Endothelial cell of umbilical vein (primary cell): Measurements from ENCODE around the gene RGS12. TPM values are rescaled to one million over a fixed set of nuclear protein-coding genes. Genes with fewer than 3 reads are reported as not detected.
A peak's percentile ranks its signal among the peaks of the same experiment; 100 is the strongest.

Source experiments
- BruUV-seq: library from RNA; stranded (reverse); fragments of 400-500 nt; replicated peaks from 2 replicates; lab custom pipeline; 2021; lab: Mats Ljungman, UMichigan
- CTCF ChIA-PET: fragments of 300-600, 350-600 bp; sonication (Branson Sonifier 250); formaldehyde crosslinking; loops from one replicate; lab custom pipeline; 2021; ENCODE audit warnings: antibody characterized with exemption, inconsistent platforms; lab: Charles Lee
- POLR2A ChIA-PET: fragments of 300-600, 350-600 bp; sonication (Branson Sonifier 250); formaldehyde crosslinking; loops from one replicate; lab custom pipeline; 2021; ENCODE audit warnings: antibody characterized with exemption, inconsistent platforms; lab: Charles Lee
- DNase-seq: peaks from one replicate; pipeline ENCODE4 v3.0.0-alpha.2; 2011; ENCODE audit warnings: low read depth, low spot score
- FAIRE-seq: peaks from 2 replicates; lab custom pipeline; 2011; peaks lifted over from hg19 to GRCh38; lab: Jason Lieb, UNC
- H2AFZ ChIP-seq: 2 replicates; pipeline ENCODE4 v1.6.0; 2012; ENCODE audit warnings: low read depth, low read length, control low read depth, inconsistent platforms
- H3K27ac ChIP-seq: 2 replicates; pipeline ENCODE4 v1.5.1; 2011; ENCODE audit warnings: low read depth, mild to moderate bottlenecking, control low read depth, low read length, moderate library complexity; ENCODE audit not compliant: insufficient read depth
- H3K27me3 ChIP-seq, 2 experiments: 2 replicates each; pipeline versions ENCODE4 v1.6.0 to v1.6.1; 2011; ENCODE audit warnings: low read length in 2 of 2, mixed read lengths in 1 of 2; ENCODE audit not compliant: control insufficient read depth in 2 of 2, insufficient read depth in 2 of 2
- H3K36me3 ChIP-seq, 2 experiments: 2 replicates in 1 of 2; 3 replicates in 1 of 2; pipeline ENCODE4 v1.5.1; 2011; ENCODE audit warnings: low read length in 2 of 2, mild to moderate bottlenecking in 1 of 2, moderate library complexity in 1 of 2; ENCODE audit not compliant: control insufficient read depth in 2 of 2, insufficient read depth in 2 of 2; ENCODE audit errors: extremely low read depth in 1 of 2
- H3K4me1 ChIP-seq: 3 replicates; pipeline ENCODE4 v1.5.1; 2011; ENCODE audit warnings: mild to moderate bottlenecking, low read length; ENCODE audit not compliant: control insufficient read depth, insufficient read depth; ENCODE audit errors: extremely low read depth
- H3K4me2 ChIP-seq: 2 replicates; pipeline ENCODE4 v1.6.1; 2011; ENCODE audit warnings: low read length, control low read depth, mixed read lengths; ENCODE audit not compliant: insufficient read depth
- H3K4me3 ChIP-seq, 3 experiments: fragments of 200-600 bp in 1 of 3; sonication (generic), shearing (Covaris generic) in 1 of 3; replicated peaks in 1 of 3; 2 replicates each; pipeline ENCODE4 v1.5.1; 2011 to 2016; ENCODE audit warnings: control low read depth in 3 of 3, low read length in 3 of 3, mild to moderate bottlenecking in 2 of 3, inconsistent platforms in 1 of 3, low read depth in 1 of 3, moderate library complexity in 1 of 3; ENCODE audit not compliant: insufficient read depth in 1 of 3
- H3K79me2 ChIP-seq: 2 replicates; pipeline ENCODE4 v1.6.0; 2012; ENCODE audit warnings: low read length, inconsistent platforms; ENCODE audit not compliant: control insufficient read depth, insufficient read depth
- H3K9ac ChIP-seq: replicated peaks from 2 replicates; pipeline ENCODE3; 2011; ENCODE audit warnings: low read length, control low read depth; ENCODE audit not compliant: insufficient read depth; ENCODE audit errors: extremely low read depth
- H3K9me1 ChIP-seq: replicated peaks from 3 replicates; pipeline ENCODE4 v1.6.0; 2011; ENCODE audit warnings: mild to moderate bottlenecking, low read length; ENCODE audit not compliant: control insufficient read depth, insufficient read depth; ENCODE audit errors: extremely low read depth
- H3K9me3 ChIP-seq: replicated peaks from 2 replicates; pipeline ENCODE4 v1.5.1; 2012; ENCODE audit warnings: low read length, inconsistent platforms; ENCODE audit not compliant: control insufficient read depth, insufficient read depth
- H4K20me1 ChIP-seq: replicated peaks from 2 replicates; pipeline ENCODE3; 2011; ENCODE audit warnings: mild to moderate bottlenecking, low read length; ENCODE audit not compliant: control insufficient read depth, insufficient read depth; ENCODE audit errors: extremely low read depth
- EZH2 ChIP-seq: IDR thresholded peaks from 2 replicates; pipeline ENCODE4 v1.6.1; 2012; ENCODE audit warnings: borderline replicate concordance, low read depth, mild to moderate bottlenecking, moderate library complexity, low read length, inconsistent platforms; ENCODE audit not compliant: severe bottlenecking
- FOS ChIP-seq: IDR thresholded peaks from 2 replicates; pipeline ENCODE4 v1.6.1; 2011; ENCODE audit warnings: mild to moderate bottlenecking, low read length, moderate library complexity, borderline replicate concordance; ENCODE audit not compliant: insufficient read depth
- GATA2 ChIP-seq: IDR thresholded peaks from 2 replicates; pipeline ENCODE4 v1.7.0; 2011; ENCODE audit warnings: low read depth, mild to moderate bottlenecking, moderate library complexity, mixed read lengths, low read length; ENCODE audit not compliant: insufficient read length, insufficient read depth
- JUN ChIP-seq: IDR thresholded peaks from 2 replicates; pipeline ENCODE4 v1.6.1; 2011; ENCODE audit warnings: borderline replicate concordance, low read depth; ENCODE audit not compliant: insufficient read length, insufficient read depth
- MAX ChIP-seq: IDR thresholded peaks from 2 replicates; pipeline ENCODE4 v1.6.1; 2011; ENCODE audit not compliant: insufficient read depth, insufficient read length
- MYC ChIP-seq: IDR thresholded peaks from one replicate; pipeline ENCODE4 v1.6.1; 2011; ENCODE audit warnings: mild to moderate bottlenecking, low read depth, low read length
- POLR2A ChIP-seq: IDR thresholded peaks from 2 replicates; pipeline ENCODE4 v1.6.1; 2012; ENCODE audit warnings: low read depth, mild to moderate bottlenecking, control low read depth, low read length
- POLR2AphosphoS5 ChIP-seq: IDR thresholded peaks from 2 replicates; pipeline ENCODE4 v1.6.1; 2012; ENCODE audit warnings: low read depth, mild to moderate bottlenecking, control low read depth, low read length, moderate library complexity; ENCODE audit not compliant: insufficient read depth
- dilution Hi-C: fragments of 300-500 bp; cut with MboI; formaldehyde crosslinking; loops from one replicate; pipeline ENCODE4 v1.15.0; 2019; ENCODE audit warnings: low sequenced_read_pairs; ENCODE audit not compliant: extremely low pct_ligation_motif_present
- intact Hi-C: fragments of 100-400 bp; cut with micrococcal nuclease; formaldehyde crosslinking; loops from one replicate; pipeline ENCODE4 v1.10.0; 2022
- polyA plus RNA-seq, 4 experiments: library from polyadenylated mRNA; depleted of rRNA in 3 of 4; stranded (reverse) in 3 of 4; unstranded in 1 of 4; fragments of >200 nt; gene quantifications; 2 replicates each; pipeline versions ENCODE4 v1.2.1 to v1.2.3, GENCODE V29; 2011 to 2012; ENCODE audit warnings: missing spikeins in 1 of 4
- total RNA-seq: library from RNA; stranded (reverse); gene quantifications from 2 replicates; pipeline ENCODE4 v1.2.3, GENCODE V29; 2021
- TF ChIP-seq, protein P1 (sequence below), 2 donors: IDR thresholded peaks; 1 replicate in 1 of 2; 2 replicates in 1 of 2; pipeline ENCODE4 v1.5.1; 2011; ENCODE audit warnings: low read length in 2 of 2, mild to moderate bottlenecking in 2 of 2, moderate library complexity in 2 of 2, control low read depth in 1 of 2, inconsistent platforms in 1 of 2, low read depth in 1 of 2; ENCODE audit not compliant: insufficient read depth in 1 of 2; ENCODE audit errors: extremely low read depth in 1 of 2

Gene RGS12
- total and polyA plus RNA-seq, 2 donors (not counting 3 experiments of a cell fraction or from before 2014, with no cell fraction given) = 65.2 to 75.4 TPM

- CTCF ChIA-PET = interaction anchor here (0.7 to 1.2 kb wide), 11 partner anchors 8 to 110 kb away, joined by 3 to 6 read pairs (median 3); no protein-coding TSS in a partner anchor
These were observed 48.9 kb downstream of the RGS12 start for GRCh38 chr4:3341760-3342159.

DNA sequence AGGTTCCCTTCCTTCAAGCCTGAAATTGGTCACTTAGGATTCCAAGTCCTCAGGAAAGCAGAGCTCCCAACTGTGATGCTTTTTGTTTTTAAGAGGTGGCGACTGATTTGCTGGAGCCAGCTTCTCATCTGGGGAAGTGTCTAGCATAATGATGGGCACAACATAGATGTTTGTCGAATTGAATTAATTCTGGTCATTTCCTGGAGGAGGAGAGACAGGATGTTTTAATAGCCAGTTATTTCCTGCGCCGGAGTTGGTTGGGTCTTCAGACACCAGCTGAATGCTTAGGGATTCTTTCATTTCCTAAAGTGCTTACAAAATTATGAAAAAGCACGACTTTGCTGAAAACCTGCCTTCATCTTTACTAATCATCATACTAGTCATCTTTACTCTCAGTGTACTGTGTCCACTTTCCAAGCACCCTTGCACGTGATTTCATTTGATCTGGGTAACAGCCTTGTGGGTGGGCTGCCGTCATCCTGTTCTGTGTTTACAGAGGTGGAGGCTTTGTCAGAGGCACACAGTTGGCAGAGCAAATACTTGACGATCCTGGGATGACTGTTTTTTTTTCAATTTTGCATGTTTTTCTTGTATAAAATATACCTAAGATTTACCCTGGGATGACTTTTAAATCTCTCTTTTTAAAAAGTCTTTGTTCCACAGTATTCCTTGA lies 49.5 kb downstream of the RGS12 start:
- CTCF ChIA-PET = interaction anchor here (0.7 to 1.2 kb wide), 11 partner anchors 9 to 110 kb away, joined by 3 to 6 read pairs (median 3); no protein-coding TSS in a partner anchor
- Histone ChIP-seq H3K9me1 (no peaks in the 10 kb centered on the region), H3K27ac (peak overlapping the region; percentile 88), H3K4me3 (peak overlapping the region in 2 of 3 experiments; percentile 13 to 62), H4K20me1 (no peaks in the 10 kb centered on the region), H3K27me3 (no peaks in the 10 kb centered on the region), H3K36me3 (peaks cover 0 to 6% of the 10 kb centered on the region in 2 experiments), H3K4me1 (peaks cover 25% of the 10 kb centered on the region), H3K9me3 (no peaks in the 10 kb centered on the region), H3K79me2 (peaks cover 34% of the 10 kb centered on the region), H3K4me2 (peak overlapping the region; percentile 91), H3K9ac (peak overlapping the region; percentile 49), H2AFZ (peak overlapping the region; percentile 6)
- dilution Hi-C loops (no loop called here), intact Hi-C loops (loop anchor here (1.0 to 2.0 kb wide), 3 partner anchors 28 to 50 kb away; no protein-coding TSS in a partner anchor)
- POLR2A ChIA-PET = interaction anchor here (0.9 kb wide), 1 partner anchor 12 kb away, joined by 4 read pairs; no protein-coding TSS in a partner anchor
- peak; percentile 16 for TF ChIP-seq GATA2
- TF ChIP-seq, protein P1, sequence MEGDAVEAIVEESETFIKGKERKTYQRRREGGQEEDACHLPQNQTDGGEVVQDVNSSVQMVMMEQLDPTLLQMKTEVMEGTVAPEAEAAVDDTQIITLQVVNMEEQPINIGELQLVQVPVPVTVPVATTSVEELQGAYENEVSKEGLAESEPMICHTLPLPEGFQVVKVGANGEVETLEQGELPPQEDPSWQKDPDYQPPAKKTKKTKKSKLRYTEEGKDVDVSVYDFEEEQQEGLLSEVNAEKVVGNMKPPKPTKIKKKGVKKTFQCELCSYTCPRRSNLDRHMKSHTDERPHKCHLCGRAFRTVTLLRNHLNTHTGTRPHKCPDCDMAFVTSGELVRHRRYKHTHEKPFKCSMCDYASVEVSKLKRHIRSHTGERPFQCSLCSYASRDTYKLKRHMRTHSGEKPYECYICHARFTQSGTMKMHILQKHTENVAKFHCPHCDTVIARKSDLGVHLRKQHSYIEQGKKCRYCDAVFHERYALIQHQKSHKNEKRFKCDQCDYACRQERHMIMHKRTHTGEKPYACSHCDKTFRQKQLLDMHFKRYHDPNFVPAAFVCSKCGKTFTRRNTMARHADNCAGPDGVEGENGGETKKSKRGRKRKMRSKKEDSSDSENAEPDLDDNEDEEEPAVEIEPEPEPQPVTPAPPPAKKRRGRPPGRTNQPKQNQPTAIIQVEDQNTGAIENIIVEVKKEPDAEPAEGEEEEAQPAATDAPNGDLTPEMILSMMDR (IDR thresholded peaks at IDR 0.05; ENCODE audit: extremely low read depth in 1 of 2, insufficient read depth in 1 of 2, low read depth in 1 of 2, low read length in 2 of 2) = no peak
- no peak for TF ChIP-seq EZH2
- peak; percentile 7 for TF ChIP-seq JUN
- no peak for TF ChIP-seq MYC
- TF ChIP-seq POLR2AphosphoS5 = peak; percentile 71
- TF ChIP-seq POLR2A = peak; percentile 66
- peak; percentile 42 for TF ChIP-seq FOS
- no peak for TF ChIP-seq MAX
- DNase-seq (peak; percentile 81), FAIRE-seq (peak; percentile 95)
- TSS peak; percentile 37 for BruUV-seq

More at GRCh38 chr4:3341760-3342159, 48.9 kb downstream of the RGS12 start:
- TF ChIP-seq MAX = no peak
- TF ChIP-seq POLR2AphosphoS5 = no peak
- no peak for TF ChIP-seq GATA2
- no peak for TF ChIP-seq FOS
- no peak for TF ChIP-seq POLR2A
- TF ChIP-seq EZH2 = no peak
- H3K36me3 ChIP-seq = peaks cover 0 to 6% of the 10 kb centered on the region in 2 experiments
- H3K4me2 ChIP-seq = peak overlapping the region; percentile 91
- DNase-seq (no peak), FAIRE-seq (no peak)
- H3K27ac ChIP-seq = peak overlapping the region; percentile 88
- H3K27me3 ChIP-seq = no peaks in the 10 kb centered on the region
- intact Hi-C loops = loop anchor here (1.0 to 2.0 kb wide), 3 partner anchors 29 to 49 kb away; no protein-coding TSS in a partner anchor
- no peaks in the 10 kb centered on the region for H4K20me1 ChIP-seq
- no peaks in the 10 kb centered on the region for H3K9me3 ChIP-seq
- no TSS peak for BruUV-seq
- peaks cover 25% of the 10 kb centered on the region for H3K4me1 ChIP-seq
- no peak overlapping the region for H3K4me3 ChIP-seq
- H3K9me1 ChIP-seq = no peaks in the 10 kb centered on the region
- peaks cover 33% of the 10 kb centered on the region for H3K79me2 ChIP-seq
- no peak overlapping the region for H2AFZ ChIP-seq
- H3K9ac ChIP-seq = peak overlapping the region; percentile 49
- POLR2A ChIA-PET = interaction anchor here (0.9 kb wide), 1 partner anchor 11 kb away, joined by 4 read pairs; no protein-coding TSS in a partner anchor
- dilution Hi-C loops = no loop called here
